Neural progenitor cell (in vitro differentiated cells): ENCODE results near the gene MON1B.

Experiments
- CTCF ChIP-seq: fragments of 200-600 bp; sonication (generic); IDR thresholded peaks from 2 replicates; pipeline ENCODE4 v1.5.1; 2017; ENCODE audit warnings: antibody characterized with exemption, mild to moderate bottlenecking
- EZH2 ChIP-seq: fragments of 200-600 bp; sonication (generic); IDR thresholded peaks from 2 replicates; pipeline ENCODE4 v1.6.1; 2017; ENCODE audit warnings: antibody characterized with exemption, mild to moderate bottlenecking, moderate library complexity
- EZH2phosphoT487 ChIP-seq: fragments of 200-600 bp; sonication (generic); IDR thresholded peaks from 2 replicates; pipeline ENCODE4 v1.6.1; 2017; ENCODE audit warnings: antibody characterized with exemption

GRCh38 chr16:77165006-77165405 lies 26.0 kb upstream of the MON1B start:
- TF ChIP-seq CTCF, result no peak
- no peak for TF ChIP-seq EZH2
- no peak for TF ChIP-seq EZH2phosphoT487
